GM11168 (cell line): ENCODE results near the gene GDPD3.

Source experiments
- in situ Hi-C: fragments of 300-500 bp; cut with MboI; formaldehyde crosslinking; loops from one replicate; pipeline ENCODE4 v1.12.0; 2022; ENCODE audit warnings: low sequenced_read_pairs; ENCODE audit not compliant: unreplicated experiment

Gene GDPD3

DNA sequence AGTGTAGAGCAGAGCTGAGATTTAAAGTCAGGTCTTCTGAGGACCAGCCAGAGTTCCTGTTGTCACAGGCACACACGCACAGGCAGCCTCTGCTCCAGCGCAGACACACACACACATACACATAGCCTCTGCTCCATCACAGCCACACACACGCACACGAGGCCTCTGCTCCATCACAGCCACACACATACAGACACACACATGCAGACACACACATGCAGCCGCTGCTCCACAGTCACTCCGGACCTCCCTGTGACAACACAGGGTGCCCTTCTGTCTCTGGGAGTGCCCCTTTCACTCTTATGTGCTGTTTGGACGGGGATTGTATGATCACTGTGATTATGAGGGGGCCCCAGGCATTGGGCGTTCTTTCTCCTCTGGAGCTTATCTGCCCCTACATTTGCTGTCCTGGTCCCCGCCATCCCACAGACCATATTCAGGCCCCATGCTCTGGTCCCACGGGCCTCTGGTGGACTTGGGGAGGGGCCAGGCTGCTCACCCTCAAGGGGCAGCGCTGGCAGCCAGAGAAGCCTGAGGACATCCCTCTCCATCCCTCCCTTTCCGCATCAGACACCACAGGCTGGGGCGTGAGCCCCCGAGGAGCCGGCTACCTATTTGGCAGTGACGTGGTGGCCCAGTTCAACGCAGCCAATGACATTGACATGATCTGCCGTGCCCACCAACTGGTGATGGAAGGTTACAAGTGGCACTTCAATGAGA, 29.1 kb downstream of the GDPD3 start:
- in situ Hi-C loops, result no loop called here

DNA sequence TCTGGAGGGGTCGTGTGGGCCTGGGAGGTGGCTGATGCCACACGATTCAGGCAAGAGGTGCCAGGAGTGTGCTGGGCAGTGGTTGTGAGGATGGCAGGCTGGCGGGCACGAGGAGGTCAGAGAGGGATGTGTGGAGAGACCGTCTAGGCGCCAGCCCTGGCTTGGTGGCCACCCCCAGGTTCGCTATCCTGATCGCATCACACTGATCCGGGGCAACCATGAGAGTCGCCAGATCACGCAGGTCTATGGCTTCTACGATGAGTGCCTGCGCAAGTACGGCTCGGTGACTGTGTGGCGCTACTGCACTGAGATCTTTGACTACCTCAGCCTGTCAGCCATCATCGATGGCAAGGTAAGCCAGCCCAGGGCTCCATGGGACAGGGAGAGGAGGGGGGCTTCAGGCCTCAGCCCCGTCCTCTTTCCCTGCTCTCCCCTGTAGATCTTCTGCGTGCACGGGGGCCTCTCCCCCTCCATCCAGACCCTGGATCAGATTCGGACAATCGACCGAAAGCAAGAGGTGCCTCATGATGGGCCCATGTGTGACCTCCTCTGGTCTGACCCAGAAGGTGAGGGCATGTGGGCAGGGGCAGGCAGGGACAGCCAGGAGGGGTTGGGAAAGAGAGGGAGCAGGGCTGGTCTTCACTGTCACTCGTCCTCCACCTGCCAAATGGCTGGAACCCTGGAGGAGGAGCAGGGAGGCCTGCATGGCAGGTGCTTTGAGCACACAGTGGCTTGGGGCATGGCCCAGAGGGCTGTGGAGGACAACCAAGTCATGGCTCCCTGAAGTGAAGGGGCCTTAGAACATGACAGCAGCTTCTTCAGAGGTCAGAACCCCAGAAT, 29.9 kb downstream of the GDPD3 start:
- in situ Hi-C loops, result no loop called here

DNA sequence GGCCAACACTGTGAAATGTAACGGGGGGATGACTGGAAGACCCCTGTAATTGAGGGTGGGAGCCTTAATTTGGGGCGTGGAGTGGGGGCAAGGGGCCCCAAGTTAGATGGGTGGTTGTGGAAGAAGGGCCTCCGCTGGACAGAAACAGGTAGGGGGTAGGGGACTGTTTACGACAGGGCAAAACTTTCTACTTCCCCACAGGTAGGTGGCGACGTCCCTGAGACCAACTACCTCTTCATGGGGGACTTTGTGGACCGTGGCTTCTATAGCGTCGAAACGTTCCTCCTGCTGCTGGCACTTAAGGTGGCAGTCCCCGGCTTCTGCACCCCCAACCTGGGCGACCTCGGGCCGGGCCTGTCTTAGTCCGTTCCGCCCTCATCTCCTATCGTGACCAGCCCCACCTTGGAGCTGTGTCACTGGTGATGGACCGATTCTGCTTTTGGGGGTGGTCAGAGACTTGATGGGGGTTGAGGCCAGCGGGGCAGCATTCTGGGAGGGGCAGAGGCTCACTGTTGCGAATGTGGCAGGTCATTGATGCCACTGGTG, 30.7 kb downstream of the GDPD3 start:
- in situ Hi-C loops, result no loop called here

DNA sequence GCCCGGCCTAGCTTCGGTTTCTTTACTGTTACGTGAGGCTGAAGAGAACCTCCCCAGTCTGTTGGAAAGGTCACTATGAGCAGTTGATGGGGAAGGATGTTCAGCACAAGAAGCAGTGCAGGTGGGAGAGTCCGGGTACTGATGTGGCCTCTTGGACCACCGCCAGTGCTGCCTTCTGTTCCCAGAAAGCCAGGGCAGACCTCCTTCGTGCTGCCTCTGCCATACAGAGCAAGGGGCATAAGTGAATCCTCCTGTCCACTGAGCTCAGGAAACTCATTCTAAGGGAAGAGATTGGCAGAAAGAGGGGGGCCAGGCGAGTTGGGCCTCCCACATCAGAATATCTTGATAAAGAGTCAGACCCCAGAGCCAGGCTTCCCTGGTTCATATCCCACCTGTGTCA, 33.9 kb downstream of the GDPD3 start:
- in situ Hi-C loops, result no loop called here

DNA sequence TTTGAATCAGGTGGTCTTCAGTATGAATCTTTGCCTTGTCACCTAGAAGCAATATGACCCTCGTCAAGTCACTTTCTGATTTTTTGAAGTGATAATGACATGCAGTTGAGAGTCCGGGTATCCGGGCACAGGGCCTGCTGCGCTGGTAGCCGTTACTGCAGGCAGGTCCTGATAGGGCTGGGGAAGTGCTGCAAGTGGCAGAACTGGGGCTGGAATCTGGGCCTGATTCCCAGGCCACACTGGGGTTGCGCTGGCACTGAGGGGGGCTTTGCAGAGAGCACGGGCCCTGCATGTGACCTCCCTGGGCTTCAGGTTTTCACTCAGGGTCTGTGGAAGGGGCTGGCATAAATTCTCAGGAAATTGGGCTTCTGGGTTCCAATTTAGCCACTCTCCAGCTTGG, 34.6 kb downstream of the GDPD3 start:
- in situ Hi-C loops, result no loop called here

DNA sequence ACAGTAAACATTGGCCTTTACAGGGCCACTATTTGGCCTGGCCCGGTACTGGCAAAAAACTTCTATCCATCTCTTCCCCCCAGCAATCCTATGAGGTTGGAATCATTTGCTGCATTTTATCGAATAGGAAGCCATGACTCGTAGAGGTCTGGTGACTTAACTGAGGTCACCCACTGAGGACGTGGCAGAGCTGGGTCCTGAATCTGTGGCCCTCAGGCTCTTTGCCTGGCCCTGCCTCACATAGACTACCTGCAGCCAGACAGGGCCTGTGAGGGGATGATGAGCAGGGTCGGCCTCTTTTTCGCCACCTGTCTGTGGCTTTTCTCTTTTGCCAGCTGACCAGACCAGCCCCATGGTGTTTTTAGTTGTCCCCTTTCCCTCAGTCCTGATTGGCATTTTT, 35.7 kb downstream of the GDPD3 start:
- in situ Hi-C loops, result no loop called here

DNA sequence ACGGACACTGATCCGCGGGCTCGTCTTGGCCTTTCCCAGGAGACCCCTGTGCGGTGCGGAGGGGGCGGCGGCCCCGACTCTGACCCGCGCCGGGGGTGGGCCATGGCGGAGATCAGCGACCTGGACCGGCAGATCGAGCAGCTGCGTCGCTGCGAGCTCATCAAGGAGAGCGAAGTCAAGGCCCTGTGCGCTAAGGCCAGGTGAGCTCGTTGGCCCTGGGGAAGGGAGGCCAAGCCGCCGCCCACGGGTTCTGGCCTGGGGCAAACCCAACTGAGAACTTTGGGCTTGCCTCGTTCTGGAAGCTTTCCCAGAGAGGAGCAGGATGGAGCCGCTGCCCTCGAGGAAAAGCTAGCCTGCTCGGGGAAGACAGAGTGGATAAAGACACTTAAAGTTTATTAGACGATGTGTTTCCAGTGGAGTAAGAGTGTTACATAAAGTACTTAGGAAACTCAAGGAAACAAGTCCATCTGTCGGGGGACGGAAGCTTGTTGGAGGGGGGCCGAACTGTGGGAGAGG, 37.0 kb downstream of the GDPD3 start:
- in situ Hi-C loops, result no loop called here

DNA sequence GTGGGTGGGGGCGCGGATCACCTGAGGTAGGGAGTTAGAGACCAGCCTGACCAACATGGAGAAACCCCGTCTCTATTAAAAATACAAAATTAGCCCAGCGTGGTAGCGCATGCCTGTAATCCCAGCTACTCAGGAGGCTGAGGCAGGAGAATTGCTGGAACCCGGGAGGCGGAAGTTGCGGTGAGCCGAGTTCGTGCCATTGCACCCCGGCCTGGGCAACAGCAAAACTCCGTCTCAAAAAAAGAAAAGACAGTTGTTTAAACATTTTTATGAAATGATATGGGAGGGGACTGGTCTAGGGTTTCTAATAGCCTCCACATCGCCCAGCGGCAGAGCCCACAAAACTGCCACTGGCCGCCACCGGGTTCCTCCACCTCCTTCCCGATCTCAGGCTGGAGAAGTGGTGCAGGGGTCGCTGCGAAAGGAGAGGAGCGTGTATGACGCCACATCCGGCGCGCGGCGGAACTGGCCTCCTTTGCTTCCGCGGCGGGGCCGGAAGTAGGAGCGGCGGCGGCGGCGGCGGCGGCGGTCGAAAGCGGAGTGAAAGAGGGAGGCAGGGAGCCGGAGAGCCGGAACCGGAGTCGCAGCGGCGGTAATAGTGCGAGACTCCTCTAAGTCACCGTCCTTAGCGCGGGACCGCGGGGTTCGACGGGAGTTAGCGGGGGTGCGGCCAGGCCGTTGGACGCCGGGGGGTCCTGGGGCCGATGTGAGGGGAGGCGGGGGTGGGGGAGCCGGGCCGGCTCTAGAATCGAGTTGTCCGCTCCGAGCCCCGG, 37.6 kb downstream of the GDPD3 start, which contains the start of gene PPP4C:
TSS of gene PPP4C (plus strand) at position 492 of the 773 bp plus-strand sequence. CDS start 384 bp downstream, outside the sequence.
- in situ Hi-C loops, result no loop called here

DNA sequence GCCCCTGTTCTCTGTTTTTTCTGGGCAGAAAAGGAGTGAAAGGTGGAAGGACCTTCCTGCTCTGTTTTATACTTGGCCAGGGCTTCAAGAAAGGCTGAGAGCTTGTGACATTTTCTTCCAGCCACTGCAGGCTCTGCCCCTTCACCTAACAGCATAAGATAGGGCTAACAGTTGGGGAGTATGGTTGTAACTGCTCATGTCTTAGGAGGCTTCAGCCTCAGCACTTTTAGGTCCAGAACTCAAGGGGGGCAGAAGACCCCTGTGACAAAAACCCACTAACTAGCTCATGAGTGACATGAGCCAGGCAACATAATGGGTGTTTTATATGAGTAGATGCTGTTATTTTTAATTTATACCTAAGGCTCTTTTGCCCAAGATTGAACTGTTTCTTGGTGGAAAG, 42.8 kb downstream of the GDPD3 start:
- in situ Hi-C loops, result no loop called here

DNA sequence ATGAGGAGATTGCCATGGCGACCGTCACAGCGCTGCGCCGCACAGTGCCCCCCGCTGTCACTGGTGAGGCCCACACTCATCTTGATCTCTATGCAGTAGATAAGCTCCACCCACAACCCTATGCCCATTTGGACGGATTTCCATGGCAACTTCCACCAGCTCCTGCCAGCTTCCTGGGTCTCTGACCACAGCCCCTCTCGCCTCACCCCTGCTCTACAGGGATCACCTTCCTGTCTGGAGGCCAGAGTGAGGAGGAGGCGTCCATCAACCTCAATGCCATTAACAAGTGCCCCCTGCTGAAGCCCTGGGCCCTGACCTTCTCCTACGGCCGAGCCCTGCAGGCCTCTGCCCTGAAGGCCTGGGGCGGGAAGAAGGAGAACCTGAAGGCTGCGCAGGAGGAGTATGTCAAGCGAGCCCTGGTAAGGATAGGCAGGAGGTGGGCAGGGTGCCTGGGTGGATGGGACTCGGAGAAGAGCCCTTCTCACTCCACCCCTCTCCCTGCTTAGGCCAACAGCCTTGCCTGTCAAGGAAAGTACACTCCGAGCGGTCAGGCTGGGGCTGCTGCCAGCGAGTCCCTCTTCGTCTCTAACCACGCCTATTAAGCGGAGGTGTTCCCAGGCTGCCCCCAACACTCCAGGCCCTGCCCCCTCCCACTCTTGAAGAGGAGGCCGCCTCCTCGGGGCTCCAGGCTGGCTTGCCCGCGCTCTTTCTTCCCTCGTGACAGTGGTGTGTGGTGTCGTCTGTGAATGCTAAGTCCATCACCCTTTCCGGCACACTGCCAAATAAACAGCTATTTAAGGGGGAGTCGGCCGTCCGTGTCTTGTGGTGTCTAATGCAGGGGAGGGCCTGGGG, 43.5 kb downstream of the GDPD3 start:
- in situ Hi-C loops, result no loop called here

DNA sequence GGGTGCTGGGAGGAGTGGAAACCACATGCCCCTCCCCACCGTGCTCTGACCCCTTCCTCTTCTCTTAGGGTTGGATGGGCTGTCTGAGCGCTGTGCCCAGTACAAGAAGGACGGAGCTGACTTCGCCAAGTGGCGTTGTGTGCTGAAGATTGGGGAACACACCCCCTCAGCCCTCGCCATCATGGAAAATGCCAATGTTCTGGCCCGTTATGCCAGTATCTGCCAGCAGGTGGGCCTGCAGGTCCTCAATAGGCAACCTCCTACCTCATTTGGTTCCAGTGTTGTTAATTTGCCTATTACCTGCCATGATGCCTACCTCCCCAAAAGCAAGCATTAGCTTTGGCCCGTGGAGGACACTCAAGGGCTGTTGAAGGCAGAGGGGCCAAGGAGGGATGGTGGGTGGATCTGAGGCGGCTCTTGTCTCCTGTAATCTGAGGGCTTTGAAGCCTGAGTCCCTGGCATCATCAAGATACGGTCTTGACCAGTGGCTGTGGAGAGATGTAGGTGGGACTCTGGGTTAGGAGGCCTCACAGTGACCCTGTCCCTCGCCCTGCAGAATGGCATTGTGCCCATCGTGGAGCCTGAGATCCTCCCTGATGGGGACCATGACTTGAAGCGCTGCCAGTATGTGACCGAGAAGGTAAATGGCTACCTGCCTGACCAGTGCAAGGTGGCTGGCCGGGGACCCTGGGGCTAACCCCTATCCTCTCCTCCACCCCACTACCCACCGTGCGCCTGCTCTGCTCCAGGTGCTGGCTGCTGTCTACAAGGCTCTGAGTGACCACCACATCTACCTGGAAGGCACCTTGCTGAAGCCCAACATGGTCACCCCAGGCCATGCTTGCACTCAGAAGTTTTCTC, 44.4 kb downstream of the GDPD3 start:
- in situ Hi-C loops, result no loop called here

DNA sequence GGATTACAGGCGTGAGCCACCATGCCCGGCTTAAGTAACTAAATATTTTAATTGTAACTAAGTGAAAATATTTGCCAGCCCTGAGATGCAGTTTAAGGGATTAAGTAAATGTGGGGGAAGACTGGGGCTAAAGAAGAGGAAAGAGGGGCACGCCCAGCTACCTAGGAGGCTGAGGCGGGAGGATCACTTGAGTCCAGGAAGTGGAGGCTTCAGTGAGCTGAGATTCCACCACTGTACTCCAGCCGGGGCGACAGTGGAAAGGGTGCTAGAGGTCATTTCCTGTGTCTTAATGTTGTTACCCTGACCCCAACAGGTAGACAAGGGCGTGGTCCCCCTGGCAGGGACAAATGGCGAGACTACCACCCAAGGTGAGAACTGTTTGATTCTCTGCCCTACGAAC, 45.0 kb downstream of the GDPD3 start:
- in situ Hi-C loops, result no loop called here

DNA sequence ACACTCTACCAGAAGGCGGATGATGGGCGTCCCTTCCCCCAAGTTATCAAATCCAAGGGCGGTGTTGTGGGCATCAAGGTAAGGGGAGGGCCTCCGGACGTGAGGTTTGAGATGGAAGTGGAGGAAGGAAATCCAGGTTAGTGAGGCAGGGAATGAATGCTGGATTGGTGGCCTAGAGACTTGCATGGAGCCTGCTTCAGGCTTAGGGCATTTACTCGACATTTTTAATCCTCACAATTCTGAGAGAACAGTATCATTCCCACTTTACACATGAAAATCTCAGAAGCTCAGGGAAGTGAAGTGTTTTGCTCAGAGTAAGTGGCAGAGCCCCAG, 45.8 kb downstream of the GDPD3 start:
- in situ Hi-C loops, result no loop called here

DNA sequence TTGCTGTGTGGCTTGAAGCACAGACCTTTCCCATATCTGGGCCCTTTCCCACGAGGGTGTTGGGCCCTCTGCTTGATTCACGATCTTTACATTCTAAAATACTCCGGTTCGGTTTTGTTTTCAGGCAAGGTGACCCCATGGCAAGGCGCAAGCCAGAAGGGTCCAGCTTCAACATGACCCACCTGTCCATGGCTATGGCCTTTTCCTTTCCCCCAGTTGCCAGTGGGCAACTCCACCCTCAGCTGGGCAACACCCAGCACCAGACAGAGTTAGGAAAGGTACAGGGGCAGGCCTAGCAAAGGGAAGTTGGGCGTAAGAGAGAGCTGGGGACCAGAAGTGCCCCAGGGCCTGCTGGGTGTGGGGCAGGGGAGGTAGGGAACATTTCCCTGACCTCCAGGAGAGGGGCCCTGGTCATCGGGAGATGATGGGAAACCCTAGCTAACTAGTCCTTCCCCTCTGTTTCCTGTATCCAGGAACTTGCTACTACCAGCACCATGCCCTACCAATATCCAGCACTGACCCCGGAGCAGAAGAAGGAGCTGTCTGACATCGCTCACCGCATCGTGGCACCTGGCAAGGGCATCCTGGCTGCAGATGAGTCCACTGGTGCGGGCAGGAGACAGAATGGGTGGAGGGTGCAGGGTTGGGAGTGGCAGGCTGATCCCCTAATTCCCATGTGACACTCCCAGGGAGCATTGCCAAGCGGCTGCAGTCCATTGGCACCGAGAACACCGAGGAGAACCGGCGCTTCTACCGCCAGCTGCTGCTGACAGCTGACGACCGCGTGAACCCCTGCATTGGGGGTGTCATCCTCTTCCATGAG, 46.4 kb downstream of the GDPD3 start:
- in situ Hi-C loops, result no loop called here

DNA sequence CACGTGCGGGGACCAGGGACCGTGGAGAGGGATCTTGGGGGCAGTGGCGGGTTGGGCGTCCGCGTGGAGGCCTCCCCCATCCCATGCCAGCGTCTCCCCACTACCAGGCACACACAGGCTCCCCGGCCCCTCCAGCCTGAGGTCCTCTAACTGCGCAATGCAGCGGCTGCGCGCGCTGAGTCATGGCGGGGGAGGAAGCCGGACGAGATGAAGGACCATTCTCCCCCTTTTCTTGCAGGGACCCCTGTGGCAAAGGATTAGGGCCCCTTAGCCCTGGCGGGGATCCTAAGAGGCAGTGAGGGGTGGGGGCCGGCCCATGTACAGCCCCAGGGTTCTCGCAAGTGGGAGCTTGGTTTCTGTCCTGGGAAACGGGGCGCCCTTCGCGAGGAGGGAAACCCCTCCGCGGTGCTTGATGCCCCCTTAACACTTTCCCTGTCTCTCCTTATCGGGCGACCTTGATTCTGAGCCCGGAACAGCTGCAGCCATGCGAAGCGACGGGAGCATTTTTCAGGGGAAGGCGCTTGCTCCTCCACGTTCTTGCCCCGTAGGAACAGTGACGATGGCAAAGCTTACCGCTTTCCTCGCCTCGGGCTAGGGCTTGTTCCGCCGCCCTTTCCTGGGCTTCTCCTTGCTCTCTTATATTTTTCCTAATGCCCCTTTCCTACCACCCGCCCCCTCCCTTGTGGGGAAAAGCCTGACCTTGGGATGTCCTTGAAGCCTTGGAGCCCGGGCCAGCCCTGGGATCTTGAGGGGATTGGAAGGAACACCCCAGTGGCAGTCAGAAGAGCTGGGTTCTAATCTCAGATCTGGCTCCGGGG, 47.2 kb downstream of the GDPD3 start:
- in situ Hi-C loops, result no loop called here

DNA sequence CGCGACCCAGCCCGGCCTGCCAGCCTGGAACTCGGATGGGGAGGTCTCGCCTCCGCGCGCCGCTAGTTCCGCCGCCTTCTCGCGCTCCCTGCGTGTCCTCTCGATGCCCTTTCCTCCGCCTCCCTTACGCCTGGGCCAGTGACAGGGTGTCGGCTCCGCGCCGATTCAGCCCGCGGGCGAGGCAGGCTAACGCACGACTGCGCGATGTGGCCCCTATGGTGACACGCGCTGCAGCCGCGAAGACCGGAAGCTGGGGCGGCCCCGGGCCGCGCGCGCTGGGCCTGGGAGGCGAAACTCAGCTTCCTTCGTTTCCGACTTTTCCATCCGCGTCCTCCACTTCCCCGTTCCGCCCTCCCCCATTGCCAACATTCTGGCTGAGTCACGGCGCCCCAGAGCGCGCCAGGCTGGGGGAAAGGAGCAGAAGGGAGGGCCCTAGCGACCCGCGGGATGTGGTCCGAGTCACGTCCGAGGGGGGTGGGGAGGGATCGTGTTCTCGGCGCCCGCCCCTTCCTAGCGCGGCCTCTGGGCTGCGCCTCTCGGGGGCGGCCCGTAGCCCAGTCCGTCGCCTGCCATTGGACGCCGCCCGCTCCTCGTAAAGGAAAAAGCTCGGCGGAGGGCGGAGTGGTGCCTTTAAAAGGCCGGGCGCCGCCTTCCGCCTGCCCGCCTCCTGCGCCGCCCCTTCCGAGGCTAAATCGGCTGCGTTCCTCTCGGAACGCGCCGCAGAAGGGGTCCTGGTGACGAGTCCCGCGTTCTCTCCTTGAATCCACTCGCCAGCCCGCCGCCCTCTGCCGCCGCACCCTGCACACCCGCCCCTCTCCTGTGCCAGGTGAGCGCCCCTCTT, 48.0 kb downstream of the GDPD3 start, which contains the start of gene ALDOA:
TSS of gene ALDOA (plus strand) at position 659 of the 841 bp plus-strand sequence. CDS start 1,138 bp downstream, outside the sequence.
- in situ Hi-C loops, result no loop called here
